ENCODE results near the gene FSTL3. TPM values are rescaled to one million over a fixed set of nuclear protein-coding genes. Genes with fewer than 3 reads are reported as not detected.

The FSTL3 gene
- total RNA-seq, 2 donors from 2014 or later: 4.5 to 10.1 TPM

- Histone ChIP-seq H3K9me3 (no peaks in the 10 kb centered on the region), H3K4me3 (no peak overlapping the region), H3K36me3 (no peaks in the 10 kb centered on the region), H3K9ac (ENCODE audit: low read depth in 2 of 2, low read length in 2 of 2) (no peak overlapping the region), H3K27me3 (no peaks in the 10 kb centered on the region), H3K27ac (no peak overlapping the region), H3K4me1 (no peaks in the 10 kb centered on the region)
- intact Hi-C loops (cut with DNase I): no loop called here
- DNase-seq: no peak
- no peak for TF ChIP-seq CTCF (IDR thresholded peaks at IDR 0.05)
Observed at GRCh38 chr19:686589-687297, 10.6 kb downstream of the FSTL3 start.

- Histone ChIP-seq H3K4me1 (no peaks in the 10 kb centered on the region), H3K36me3 (no peaks in the 10 kb centered on the region), H3K9ac (ENCODE audit: low read depth in 2 of 2, low read length in 2 of 2) (no peak overlapping the region), H3K9me3 (no peaks in the 10 kb centered on the region), H3K27me3 (no peaks in the 10 kb centered on the region), H3K4me3 (no peak overlapping the region), H3K27ac (no peak overlapping the region)
- no peak for DNase-seq
- TF ChIP-seq CTCF (IDR thresholded peaks at IDR 0.05): no peak
- intact Hi-C loops (cut with DNase I): no loop called here
Observed at GRCh38 chr19:687569-688166, 11.5 kb downstream of the FSTL3 start.

- Histone ChIP-seq H3K27ac (no peak overlapping the region), H3K4me3 (no peak overlapping the region), H3K9me3 (no peaks in the 10 kb centered on the region), H3K4me1 (no peaks in the 10 kb centered on the region), H3K36me3 (no peaks in the 10 kb centered on the region), H3K9ac (ENCODE audit: low read depth in 2 of 2, low read length in 2 of 2) (no peak overlapping the region), H3K27me3 (no peaks in the 10 kb centered on the region)
- intact Hi-C loops (cut with DNase I): no loop called here
- TF ChIP-seq CTCF (IDR thresholded peaks at IDR 0.05): no peak
- DNase-seq: no peak
Observed at GRCh38 chr19:688214-688613, 12.0 kb downstream of the FSTL3 start.

GRCh38 chr19:688992-689391, 12.8 kb downstream of the FSTL3 start:
- H3K4me3 ChIP-seq: no peak overlapping the region
- H3K27me3 ChIP-seq: no peaks in the 10 kb centered on the region
- H3K4me1 ChIP-seq: no peaks in the 10 kb centered on the region
- intact Hi-C loops (cut with DNase I): no loop called here
- no peak for TF ChIP-seq CTCF (IDR thresholded peaks at IDR 0.05)
- H3K36me3 ChIP-seq: no peaks in the 10 kb centered on the region
- no peaks in the 10 kb centered on the region for H3K9me3 ChIP-seq
- no peak overlapping the region for H3K27ac ChIP-seq
- DNase-seq: no peak
- H3K9ac ChIP-seq (ENCODE audit: low read depth in 2 of 2, low read length in 2 of 2): no peak overlapping the region

GRCh38 chr19:690203-690602, 14.0 kb downstream of the FSTL3 start:
- Histone ChIP-seq H3K9ac (ENCODE audit: low read depth in 2 of 2, low read length in 2 of 2) (no peak overlapping the region), H3K9me3 (no peaks in the 10 kb centered on the region), H3K27me3 (no peaks in the 10 kb centered on the region), H3K27ac (no peak overlapping the region), H3K36me3 (no peaks in the 10 kb centered on the region), H3K4me3 (no peak overlapping the region), H3K4me1 (no peaks in the 10 kb centered on the region)
- DNase-seq: no peak
- intact Hi-C loops (cut with DNase I): no loop called here
- TF ChIP-seq CTCF (IDR thresholded peaks at IDR 0.05): no peak
